NOMO-1 treated with dmso at 0.1 percent for 144 hours (cell line): ENCODE measurements around the gene C20orf144.
"Not testable (repeated sequence)": the region's sequence is repeated elsewhere in the genome, so short reads cannot be mapped to it uniquely, and the experiment has no call there.

Source experiments
- DNase-seq: peaks from one replicate; lab custom pipeline; 2025; ENCODE audit not compliant: unreplicated experiment; lab: John Stamatoyannopoulos, UW

C20orf144 gene

DNA sequence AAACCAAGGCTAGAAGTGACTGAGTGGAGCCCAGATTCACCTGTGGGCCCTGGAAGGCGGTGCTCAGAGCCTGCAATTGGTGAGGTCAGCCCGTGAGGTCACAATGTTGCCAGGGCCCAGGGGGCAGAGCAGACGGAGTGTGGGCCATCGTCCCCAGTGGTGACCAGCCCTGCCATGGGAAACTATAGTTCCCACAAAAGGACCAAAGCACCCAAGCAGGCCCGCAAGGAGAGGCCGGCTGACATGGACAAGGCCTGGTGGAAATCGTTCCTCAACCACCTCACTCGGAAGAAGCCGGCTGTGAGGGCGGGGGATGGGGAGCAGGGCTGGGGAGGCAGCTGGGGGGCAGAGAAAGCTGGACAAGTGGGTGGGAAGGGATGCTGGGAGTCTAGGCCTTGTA, at the start of gene C20orf144:
C20orf144 (plus strand) TSS at position 156 of the 400 bp plus-strand sequence; CDS start at position 175, 19 bp downstream.
- DNase-seq = no peak

DNA sequence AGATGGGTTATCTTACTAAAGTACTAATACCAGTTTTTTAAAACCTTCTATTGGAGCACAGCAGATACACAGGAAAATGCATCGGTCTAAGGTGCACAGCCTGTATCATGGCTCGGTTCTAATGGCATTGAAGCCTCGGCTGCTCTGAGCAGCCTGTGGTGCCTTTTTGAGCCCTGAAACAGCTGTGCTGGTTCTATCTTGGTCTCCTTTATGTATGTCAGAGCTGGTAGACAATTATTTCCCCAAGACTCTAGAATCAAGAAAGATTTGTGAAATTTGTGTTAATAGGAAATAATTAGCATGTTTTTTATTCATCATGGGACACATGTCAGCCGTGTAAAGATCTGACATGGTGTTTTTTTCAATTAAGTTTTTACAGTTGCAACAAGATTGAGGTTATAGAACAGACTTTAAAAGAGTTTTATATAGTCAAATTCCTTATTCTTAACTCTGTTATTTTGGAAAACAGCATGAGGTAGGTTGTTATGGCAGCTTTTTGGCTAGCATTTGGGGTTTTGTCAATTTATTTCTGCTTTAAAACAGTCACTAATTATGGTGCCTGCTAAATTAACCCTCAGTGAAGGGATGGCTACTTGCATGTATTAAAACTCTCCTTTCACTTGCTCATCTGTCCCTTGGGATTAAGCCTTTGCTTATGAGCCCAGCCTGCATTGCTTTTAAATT, 40.3 kb upstream of the C20orf144 start:
- DNase-seq = no peak

DNA sequence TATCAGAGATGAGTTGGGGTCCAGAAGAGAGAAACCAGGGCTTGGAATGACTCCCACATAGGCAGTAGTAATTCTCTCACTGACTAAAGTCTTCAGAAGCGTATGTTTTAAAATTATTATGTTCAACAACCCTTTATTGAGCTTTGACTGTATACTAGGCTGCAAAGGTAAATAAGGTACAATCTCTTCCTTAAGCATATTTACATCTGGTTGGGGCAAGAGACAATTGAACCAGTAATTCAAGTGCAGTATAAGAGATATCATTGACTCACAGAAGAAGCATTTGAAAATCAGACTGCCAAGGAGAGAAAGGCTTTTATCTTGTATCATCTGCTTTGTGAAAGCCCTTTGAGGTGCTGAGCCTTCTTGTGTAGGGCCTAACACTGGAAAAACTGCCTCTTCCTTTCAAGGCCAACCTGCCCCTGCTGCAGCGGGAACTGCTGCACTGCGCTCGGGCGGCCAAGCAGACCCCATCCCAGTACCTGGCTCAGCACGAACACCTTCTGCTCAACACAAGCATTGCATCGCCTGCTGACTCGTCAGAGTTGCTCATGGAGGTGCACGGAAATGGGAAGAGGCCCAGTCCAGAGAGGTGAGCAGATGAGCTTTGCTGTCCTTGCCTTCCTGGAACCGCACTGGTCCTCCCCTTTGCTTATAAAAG, 39.3 kb upstream of the C20orf144 start:
- DNase-seq = no peak

DNA sequence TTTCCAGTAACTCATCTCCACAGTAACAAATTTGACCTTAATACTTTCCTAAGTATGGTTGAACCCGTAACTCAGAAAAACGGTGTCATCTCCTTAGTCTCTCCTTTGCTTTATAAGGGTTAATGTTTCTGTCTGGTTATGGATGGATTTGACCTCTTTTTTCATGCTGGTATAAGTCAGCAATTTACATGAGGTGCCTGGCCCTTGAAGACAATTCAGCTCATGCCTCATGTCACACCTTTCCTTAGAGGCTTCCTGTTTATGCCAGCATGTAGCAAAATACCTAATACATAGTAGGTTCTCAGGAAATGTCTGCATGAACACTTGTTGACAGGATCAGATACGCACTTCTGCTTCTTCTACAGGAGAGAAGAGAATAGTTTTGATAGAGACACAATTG, 37.7 kb upstream of the C20orf144 start:
- no peak for DNase-seq

DNA sequence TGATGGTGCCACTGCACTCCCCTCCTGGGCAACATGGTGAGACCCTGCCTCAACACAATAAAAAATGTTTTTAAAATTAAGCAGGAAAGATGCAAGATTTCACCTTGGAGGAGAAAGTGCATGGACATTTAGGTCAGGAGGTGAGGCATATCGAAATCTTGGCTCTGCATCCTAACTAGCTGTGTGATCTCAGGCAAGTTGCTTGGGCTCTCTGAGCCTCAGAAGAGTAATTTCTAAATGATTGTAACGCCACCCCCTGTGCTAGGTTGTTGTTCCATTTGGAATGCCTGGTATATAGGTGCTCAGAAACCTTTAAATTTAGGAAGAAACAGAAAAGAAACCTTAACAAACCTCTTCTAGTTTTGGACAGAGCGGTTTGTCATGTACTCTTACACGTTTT, 35.9 kb upstream of the C20orf144 start:
- DNase-seq = no peak

DNA sequence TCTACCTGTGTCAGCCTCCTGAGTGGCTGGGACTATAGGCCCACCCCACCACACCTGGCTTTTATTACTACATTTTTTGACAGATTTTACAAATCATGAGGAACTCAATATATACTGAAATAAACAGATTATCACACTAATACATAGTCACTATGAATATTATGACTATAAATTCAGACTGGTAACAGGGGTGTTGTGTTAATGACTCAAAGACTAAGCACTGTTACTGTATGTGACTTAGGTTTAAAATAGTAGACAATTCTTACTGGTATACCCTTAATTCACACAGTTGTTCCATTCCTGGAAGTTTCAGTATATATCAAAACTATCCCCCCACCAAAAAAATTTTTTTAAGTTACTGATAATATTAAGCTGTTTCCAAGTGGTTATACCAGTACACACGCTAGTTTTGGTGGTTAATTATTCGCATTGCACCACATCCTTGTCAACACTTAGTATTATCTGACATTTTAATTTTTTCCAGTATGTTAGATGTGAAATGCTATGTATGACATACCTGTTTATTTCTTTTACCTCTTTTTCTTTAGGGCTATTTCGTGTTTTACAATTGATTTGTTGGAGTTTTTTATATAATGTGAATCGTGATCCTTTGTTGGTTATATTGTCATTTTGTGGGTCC, 34.4 kb upstream of the C20orf144 start:
- no peak for DNase-seq

DNA sequence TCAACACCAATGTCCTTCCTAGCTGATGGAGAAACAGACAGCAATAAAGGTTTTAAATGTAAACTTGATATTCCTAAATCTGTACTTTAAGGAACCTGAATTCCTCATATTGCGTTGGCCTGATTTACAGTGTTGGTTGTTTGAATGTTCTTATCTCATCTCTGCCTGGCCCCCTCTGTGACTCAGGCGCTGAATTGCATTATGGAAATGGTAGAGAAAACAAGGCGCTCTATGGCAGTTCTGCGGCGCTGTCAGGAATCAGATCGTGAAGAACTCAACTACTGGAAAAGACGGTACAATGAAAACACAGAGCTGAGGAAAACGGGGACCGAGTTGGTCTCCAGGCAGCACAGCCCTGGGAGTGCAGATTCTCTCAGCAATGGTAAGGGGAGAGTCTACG, 32.6 kb upstream of the C20orf144 start:
- no peak for DNase-seq

DNA sequence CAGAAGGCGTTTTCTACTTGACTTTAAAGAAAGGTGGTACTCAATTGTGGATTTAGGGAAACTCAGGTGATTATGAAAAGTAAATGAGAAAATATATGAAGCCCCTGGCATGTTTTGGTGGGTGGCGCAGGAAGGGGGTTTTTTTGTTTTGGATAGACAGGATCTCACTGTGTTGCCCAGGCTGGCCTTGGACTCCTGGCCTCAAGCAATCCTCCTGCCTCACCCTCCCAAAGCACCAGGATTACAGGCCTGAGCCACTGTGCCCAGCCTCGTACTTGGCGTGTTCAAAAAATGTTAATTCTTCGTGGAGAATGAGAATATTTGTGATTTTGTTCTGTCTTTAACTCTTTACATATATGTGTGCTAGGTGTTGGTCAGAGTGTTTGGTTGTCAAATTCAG, 32.1 kb upstream of the C20orf144 start:
- DNase-seq = no peak

DNA sequence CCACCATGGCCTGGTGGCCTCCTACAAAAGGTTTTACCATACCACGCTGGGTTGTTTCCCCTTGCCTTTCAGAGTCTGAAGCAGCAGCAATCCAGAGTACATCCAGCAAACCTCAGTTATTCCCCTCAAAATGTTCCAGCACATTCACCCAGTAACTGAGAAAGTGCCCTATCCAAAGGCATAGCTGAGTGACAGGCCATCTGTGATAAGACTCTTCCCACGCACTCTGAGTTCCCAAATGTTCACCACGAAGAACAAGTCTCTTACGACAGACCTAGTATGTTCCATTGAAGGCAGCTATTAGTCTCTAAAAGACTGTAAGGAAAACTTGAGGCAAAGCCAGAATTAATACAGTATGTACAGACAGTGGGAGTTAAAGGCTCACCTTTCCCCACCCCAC, 31.6 kb upstream of the C20orf144 start:
- DNase-seq = no peak

DNA sequence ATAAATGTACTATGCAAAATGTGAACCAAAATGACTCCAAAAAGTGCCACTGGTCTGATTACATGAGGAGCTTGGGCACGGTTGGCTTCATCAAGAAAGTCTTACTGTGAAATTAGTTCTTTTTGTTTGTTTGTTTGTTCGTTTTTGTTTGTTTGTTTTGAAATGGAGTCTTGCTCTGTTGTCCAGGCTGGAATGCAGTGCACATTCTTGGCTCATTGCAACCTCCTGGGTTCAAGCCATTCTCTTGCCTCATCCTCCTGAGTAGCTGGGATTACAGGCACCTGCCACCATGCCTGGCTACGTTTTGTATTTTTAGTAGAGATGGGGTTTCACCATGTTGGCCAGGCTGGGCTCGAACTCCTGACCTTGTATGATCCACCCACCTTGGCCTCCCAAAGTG, 30.2 kb upstream of the C20orf144 start:
- not testable (repeated sequence) for DNase-seq

DNA sequence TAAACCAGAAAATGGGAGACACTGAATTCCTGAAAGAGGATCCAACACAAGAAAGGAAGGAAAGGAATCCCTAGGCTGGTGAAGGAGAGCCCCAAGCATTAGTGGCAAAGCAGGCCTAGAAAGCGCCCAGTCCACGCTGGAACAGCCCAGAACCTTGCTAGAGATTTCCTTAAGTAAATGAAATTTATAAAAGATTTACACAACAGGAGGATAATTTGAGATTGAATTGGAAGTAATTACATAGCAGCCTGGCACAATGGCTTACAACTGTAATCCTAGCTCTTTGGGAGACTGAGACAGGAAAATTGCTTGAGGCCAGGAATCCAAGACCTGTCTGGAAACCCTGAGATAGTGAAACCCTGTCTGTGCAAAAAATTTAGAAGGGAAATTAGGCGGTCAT, 26.8 kb upstream of the C20orf144 start:
- DNase-seq = no peak

DNA sequence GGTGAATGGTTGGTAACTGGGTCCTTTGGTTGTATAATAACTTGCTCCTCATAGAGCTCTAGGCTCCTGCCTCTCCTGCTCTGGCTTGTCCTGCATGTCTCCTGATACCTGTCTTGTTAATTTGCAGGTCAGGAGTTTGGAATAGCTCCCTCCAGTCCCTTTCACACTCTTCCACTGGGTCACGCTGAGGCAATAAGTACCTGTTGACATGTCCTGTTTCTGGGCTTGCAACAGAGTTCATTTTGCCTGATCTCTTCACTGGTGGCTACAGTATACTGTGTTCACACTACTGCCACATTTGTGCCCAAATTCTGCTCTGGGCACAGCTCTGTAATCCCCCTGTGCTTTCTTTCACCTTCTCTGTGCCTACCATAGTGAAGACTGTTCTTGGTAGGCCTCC, 25.4 kb upstream of the C20orf144 start:
- no peak for DNase-seq

DNA sequence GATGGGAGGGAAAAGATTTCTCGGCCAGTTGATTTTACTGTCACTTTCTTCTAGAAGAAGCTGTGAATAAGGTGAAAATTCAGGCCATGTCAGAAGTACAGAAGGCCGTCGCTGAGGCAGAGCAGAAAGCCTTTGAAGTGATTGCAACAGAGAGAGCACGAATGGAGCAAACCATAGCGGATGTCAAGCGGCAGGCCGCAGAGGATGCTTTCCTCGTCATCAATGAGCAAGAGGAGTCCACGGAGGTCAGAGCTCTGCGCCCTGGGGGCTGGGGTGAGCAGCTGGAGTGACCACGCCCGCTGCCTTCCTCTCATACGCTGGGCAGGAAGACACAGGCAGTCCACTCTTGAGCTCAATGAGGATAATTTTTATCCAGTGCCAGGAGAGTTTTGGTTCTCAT, 21.8 kb upstream of the C20orf144 start:
- no peak for DNase-seq

DNA sequence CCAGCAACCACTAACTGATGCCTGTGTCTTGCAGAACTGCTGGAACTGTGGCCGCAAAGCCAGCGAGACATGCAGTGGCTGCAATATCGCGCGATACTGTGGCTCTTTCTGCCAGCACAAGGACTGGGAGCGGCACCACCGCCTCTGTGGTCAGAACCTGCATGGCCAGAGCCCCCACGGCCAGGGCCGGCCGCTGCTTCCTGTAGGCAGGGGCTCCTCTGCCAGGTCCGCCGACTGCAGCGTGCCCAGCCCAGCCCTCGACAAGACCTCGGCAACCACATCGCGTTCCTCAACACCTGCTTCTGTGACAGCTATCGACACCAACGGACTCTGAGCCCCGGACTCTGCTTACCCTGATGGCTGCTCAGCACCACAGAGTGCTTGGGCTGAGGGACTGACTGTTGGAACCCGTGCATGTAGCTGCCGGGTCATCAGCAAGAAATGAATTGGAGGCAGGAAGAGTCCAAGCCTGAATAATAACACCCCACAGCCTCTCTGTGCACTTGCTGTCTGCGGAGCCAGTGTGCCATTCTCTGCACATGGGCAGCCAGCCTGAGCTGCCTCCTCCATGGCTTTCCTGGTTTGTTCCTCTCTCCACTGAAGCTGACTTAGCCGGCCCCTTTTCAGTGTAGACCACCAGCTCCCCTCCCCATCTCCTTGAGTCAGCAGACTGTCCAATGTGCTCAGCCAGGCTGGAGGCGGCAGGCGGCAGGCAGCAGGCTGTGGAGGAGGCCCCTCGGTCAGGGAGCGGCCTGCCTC, 17.6 kb upstream of the C20orf144 start:
- no peak for DNase-seq

DNA sequence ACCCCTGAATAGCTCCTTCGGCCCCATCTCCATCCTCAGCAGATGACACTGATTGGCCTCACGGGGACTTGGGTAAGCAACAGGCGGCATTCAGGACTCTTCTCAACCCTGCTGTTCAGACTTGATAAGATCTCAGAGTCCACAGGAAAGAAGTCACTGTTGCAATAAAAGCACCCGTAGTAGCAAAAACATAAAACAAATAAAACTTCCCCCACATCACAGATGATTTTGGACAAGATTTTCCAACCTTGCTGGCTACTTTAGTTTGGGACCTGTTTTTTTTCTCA, 17.1 kb upstream of the C20orf144 start:
- no peak for DNase-seq

DNA sequence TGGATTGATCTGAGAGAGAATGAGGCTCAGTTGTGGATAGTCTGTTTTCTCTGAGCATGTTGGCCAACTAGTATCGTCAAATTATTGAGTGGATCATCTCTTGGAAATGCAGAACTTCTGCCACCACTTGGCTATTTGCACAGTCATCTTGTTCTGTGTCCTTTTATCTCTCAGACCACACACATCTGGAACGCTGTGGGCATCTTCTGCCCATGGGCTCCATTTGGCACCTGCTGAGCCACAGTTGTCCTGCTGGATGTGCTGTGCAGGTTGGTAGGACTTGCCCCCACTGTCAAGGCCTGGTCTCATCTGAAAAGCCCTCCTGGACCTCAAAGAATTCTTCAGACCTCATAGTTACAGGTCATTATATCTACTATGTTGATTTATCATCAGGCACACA, 16.7 kb upstream of the C20orf144 start:
- DNase-seq = no peak

DNA sequence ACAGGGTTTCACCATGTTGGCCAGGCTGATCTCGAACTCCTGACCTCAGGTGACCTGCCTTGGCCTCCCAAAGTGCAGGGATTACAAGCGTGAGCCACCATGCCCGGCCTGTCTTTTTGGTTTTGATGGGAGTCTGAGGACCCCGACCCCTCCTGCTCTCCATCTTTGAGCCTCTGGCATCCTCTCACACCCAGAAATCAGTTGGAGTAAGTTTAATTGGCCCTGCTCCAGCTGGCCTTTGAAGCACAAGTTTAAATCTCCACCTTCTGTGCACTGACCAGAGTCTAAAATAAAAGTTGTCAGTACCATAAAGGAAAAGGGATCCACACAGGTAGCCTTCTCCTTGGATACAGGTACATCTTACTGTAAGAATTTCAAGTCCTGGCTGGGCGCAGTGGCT, 15.9 kb upstream of the C20orf144 start:
- no peak for DNase-seq

DNA sequence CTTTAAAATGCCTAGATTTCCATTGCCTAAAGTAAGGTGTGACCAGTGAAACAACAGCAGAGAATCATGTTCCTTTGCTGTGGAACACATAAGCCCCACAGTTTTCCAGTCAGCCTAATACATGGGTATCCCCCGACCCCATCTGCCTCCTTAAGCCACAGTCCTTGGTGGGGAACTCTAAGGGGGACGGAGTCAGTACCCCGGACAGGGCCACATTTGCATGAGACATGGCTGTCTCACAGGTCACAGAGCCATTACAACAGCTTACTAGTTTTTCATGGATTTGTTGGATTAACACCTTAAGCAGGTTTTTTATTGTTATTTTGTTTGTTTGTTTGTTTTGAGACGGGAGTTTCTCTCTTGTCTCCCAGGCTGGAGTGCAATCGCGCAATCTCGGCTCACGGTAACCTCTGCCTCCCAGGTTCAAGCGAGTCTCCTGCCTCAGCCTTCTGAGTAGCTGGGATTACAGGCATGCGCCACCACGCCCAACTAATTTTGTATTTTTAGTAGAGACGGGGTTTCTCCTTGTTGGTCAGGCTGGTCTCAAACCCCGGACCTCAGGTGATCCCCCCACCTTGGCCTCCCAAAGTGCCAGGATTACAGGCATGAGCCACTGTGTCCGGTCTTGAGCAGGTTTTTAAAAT, 15.0 kb upstream of the C20orf144 start:
- DNase-seq = not testable (repeated sequence)

DNA sequence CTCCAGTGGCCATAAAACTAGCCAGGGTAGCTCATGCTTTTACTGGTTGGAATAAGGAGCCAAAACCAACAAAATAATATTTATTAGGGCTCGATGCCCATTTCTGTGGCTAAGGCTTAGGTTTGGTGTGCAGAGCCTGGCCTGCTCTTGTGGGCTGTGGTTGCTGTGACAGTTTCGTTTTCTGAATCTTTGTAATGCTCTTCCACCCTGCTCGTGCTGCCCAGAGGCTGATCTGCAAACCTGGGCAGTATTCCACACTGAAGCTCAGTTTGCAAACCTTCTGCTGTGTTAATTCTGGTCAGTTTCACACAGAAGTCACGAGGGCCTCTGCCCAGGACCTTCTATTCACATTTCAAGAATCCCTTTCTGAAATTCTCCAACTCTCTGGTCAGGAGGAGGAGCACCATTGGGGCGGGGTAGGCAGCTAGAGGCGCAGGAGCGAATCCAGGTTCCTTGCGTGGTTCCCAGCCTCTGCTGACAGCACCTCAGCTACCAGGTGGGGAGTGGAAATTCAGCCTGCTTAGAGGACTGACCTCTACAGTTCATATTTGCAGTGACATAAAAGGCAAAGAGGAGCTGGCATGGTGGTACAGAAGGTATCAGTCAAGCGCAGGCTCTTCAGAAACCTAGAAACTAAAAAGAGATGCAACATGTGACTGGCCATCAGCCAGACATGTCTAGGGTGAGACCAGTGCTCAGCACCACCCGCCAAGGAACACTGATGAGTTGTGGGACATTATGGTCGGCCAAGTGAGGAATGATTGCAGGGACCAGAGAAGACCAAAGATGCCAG, 14.3 kb upstream of the C20orf144 start:
- no peak for DNase-seq

DNA sequence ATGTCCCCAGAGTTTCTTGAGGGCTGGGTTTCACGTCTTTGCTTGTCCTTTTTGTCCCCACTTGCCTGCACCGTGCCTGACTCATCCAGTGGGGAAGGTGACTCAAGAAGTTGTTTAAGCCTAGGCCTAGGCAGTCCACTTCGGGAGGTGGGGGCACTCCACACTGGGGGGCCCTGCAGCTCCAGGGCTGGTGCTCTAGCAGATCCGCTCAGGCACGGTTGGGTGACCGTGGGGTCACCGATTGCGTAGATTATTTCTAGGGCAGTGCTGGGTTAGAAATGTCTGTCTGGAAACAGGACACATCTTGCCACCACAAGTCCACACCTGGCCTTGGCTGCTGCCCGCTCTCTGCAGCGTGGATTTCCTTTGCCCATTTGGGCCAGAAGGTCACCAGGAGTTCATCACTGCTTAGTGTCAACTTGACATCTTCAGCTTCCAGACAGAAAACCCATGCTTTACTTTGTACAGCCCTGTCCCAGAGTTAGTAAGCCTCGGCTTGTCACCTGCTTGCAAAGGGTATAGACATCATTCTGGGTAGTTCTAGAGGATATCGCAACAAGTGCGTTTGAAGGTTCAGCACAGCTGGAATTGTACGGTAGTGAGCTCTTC, 13.6 kb upstream of the C20orf144 start:
- no peak for DNase-seq
